Astrocyte of the hippocampus (primary cell): ENCODE data around the gene APOH.

Experiments used
- DNase-seq: peaks from one replicate; pipeline ENCODE4 v3.0.0; 2011; ENCODE audit warnings: low read depth, low spot score

The APOH gene

GRCh38 chr17:66235377-66235994, 6.3 kb upstream of the APOH start:
- DNase-seq = no peak

- DNase-seq = no peak
These were observed 5.4 kb upstream of the APOH start for GRCh38 chr17:66234611-66235010.

- DNase-seq = no peak
These were observed 4.0 kb upstream of the APOH start for GRCh38 chr17:66233023-66233753.

GRCh38 chr17:66230922-66231591, 1.8 kb upstream of the APOH start:
- DNase-seq = no peak

- DNase-seq = no peak
These were observed 746 bp upstream of the APOH start for GRCh38 chr17:66229783-66230538.

GRCh38 chr17:66227212-66228045, 1.8 kb downstream of the APOH start:
- DNase-seq = no peak

- no peak for DNase-seq
These were observed 6.3 kb downstream of the APOH start for GRCh38 chr17:66222798-66223350.

GRCh38 chr17:66221755-66222530, 7.3 kb downstream of the APOH start:
- DNase-seq = no peak

- DNase-seq = no peak
These were observed 7.9 kb downstream of the APOH start for GRCh38 chr17:66221343-66221742.

GRCh38 chr17:66220079-66220835, 9.0 kb downstream of the APOH start:
- no peak for DNase-seq

GRCh38 chr17:66215529-66215911, 13.7 kb downstream of the APOH start:
- DNase-seq = no peak

GRCh38 chr17:66214884-66215528, 14.2 kb downstream of the APOH start:
- no peak for DNase-seq

- DNase-seq = no peak
These were observed 18.0 kb downstream of the APOH start for GRCh38 chr17:66211047-66211810.

- DNase-seq = no peak
These were observed 19.0 kb downstream of the APOH start for GRCh38 chr17:66210208-66210574.

GRCh38 chr17:66207936-66208335, 21.3 kb downstream of the APOH start:
- DNase-seq = no peak

- peak; percentile 5 for DNase-seq
These were observed 25.8 kb downstream of the APOH start for GRCh38 chr17:66203274-66204015.

- DNase-seq = peak; percentile 81
These were observed 28.5 kb downstream of the APOH start for GRCh38 chr17:66200685-66201092.

- no peak for DNase-seq
These were observed 31.0 kb downstream of the APOH start for GRCh38 chr17:66198242-66198641.
